ENCODE data around the gene POU2F1. TPM values are rescaled to one million over a fixed set of nuclear protein-coding genes. Genes with fewer than 3 reads are reported as not detected.
"Not testable (repeated sequence)": the region's sequence is repeated elsewhere in the genome, so short reads cannot be mapped to it uniquely, and the experiment has no call there.

Gene POU2F1
- total RNA-seq, 1 experiment from 2014 or later: 4.8 TPM

GRCh38 chr1:167205306-167206050, 15.2 kb upstream of the POU2F1 start:
- peak; percentile 72 for DNase-seq (ENCODE audit: low read depth)

- no peak for DNase-seq (ENCODE audit: low read depth)
Observed at GRCh38 chr1:167206166-167206835, 14.4 kb upstream of the POU2F1 start.

GRCh38 chr1:167207940-167208623, 12.6 kb upstream of the POU2F1 start:
- DNase-seq (ENCODE audit: low read depth): no peak

GRCh38 chr1:167208624-167208976, 12.1 kb upstream of the POU2F1 start:
- no peak for DNase-seq (ENCODE audit: low read depth)

- no peak for DNase-seq (ENCODE audit: low read depth)
Observed at GRCh38 chr1:167209044-167209443, 11.6 kb upstream of the POU2F1 start.

GRCh38 chr1:167210966-167211674, 9.6 kb upstream of the POU2F1 start:
- DNase-seq (ENCODE audit: low read depth): no peak

GRCh38 chr1:167212025-167212424, 8.7 kb upstream of the POU2F1 start:
- no peak for DNase-seq (ENCODE audit: low read depth)

GRCh38 chr1:167216809-167217208, 3.9 kb upstream of the POU2F1 start:
- DNase-seq (ENCODE audit: low read depth): no peak

GRCh38 chr1:167219194-167219593, 1.5 kb upstream of the POU2F1 start:
- DNase-seq (ENCODE audit: low read depth): no peak

GRCh38 chr1:167219646-167220536, 795 bp upstream of the POU2F1 start:
- peak; percentile 64 for DNase-seq (ENCODE audit: low read depth)

GRCh38 chr1:167221126-167221737, 546 bp downstream of the POU2F1 start:
- DNase-seq (ENCODE audit: low read depth): no peak

- DNase-seq (ENCODE audit: low read depth): peak; percentile 70
Observed at GRCh38 chr1:167221738-167222610, 1.3 kb downstream of the POU2F1 start.

- DNase-seq (ENCODE audit: low read depth): peak; percentile 14
Observed at GRCh38 chr1:167223144-167224103, 2.7 kb downstream of the POU2F1 start.

- DNase-seq (ENCODE audit: low read depth): not testable (repeated sequence)
Observed at GRCh38 chr1:167224734-167225235, 4.1 kb downstream of the POU2F1 start.

GRCh38 chr1:167225920-167226319, 5.2 kb downstream of the POU2F1 start:
- no peak for DNase-seq (ENCODE audit: low read depth)

GRCh38 chr1:167227934-167228378, 7.3 kb downstream of the POU2F1 start:
- no peak for DNase-seq (ENCODE audit: low read depth)

GRCh38 chr1:167229719-167230385, 9.2 kb downstream of the POU2F1 start:
- no peak for DNase-seq (ENCODE audit: low read depth)

All from LHCN-M2 (cell line).